ENCODE results near the gene GTF2F1. TPM values are rescaled to one million over a fixed set of nuclear protein-coding genes. Genes with fewer than 3 reads are reported as not detected.
A peak's percentile ranks its signal among the peaks of the same experiment; 100 is the strongest.

Gene GTF2F1
- total and polyA plus RNA-seq, 9 of the 15 experiments (the other 6 are each of a cell fraction or from before 2014, with no cell fraction given) = 4.7 to 75.4 (median 68.4) TPM

GRCh38 chr19:6373096-6373812 lies 19.7 kb downstream of the GTF2F1 start:
- peak overlapping the region; percentile 99 for H3K4me3 ChIP-seq
- no peaks in the 10 kb centered on the region for H3K9me3 ChIP-seq (replicated peaks; ENCODE audit: control insufficient read depth, insufficient read depth, low read depth, low read length)
- FAIRE-seq (peak; percentile 98), ATAC-seq (peak; percentile 82), DNase-seq (ENCODE audit: extremely low read depth in 1 of 4, low spot score in 3 of 4) (peak; percentile 94 to 99 (median 95))
- H3K4me2 ChIP-seq (ENCODE audit: insufficient read depth, low read length) = peak overlapping the region; percentile 94
- ChIA-PET POLR2A (interaction anchor here (0.6 to 2.0 kb wide), 9 partner anchors 11 to 517 kb away, joined by 3 to 29 read pairs (median 4); partner anchors contain the start of genes CLPP, GTF2F1, KHSRP and TNFSF9), CTCF (ENCODE audit: low intra/inter-chr PET ratio) (no interaction called here)
- H3K79me2 ChIP-seq (ENCODE audit: control insufficient read depth, insufficient read depth, low read length) = peaks cover 7% of the 10 kb centered on the region; the same call in 2 of the 3 replicates
- BruUV-seq (replicated peaks) = no TSS peak
- peaks cover 8 to 62% of the 10 kb centered on the region in 2 experiments for H3K4me1 ChIP-seq (replicated peaks in 1 of 2; ENCODE audit: control insufficient read depth in 2 of 2, insufficient read depth in 2 of 2, low read length in 2 of 2)
- 2% methylated on average over 26 of the region's 53 CpGs for whole genome bisulfite sequencing (ENCODE audit: insufficient coverage, low coverage, missing lambda C conversion rate)
- H3K36me3 ChIP-seq (ENCODE audit: control insufficient read depth, insufficient read depth, low read length) = peaks cover 30% of the 10 kb centered on the region; the same call in 2 of the 3 replicates
- H3K9me1 ChIP-seq (ENCODE audit: control insufficient read depth, insufficient read depth, low read length) = no peaks in the 10 kb centered on the region
- H3K9ac ChIP-seq (ENCODE audit: insufficient read depth in 1 of 2, low read depth in 2 of 2, low read length in 2 of 2) = peak overlapping the region; percentile 78 to 94
- H2AFZ ChIP-seq (ENCODE audit: low read depth, low read length) = peak overlapping the region; percentile 97
- H3K27ac ChIP-seq (ENCODE audit: extremely low read depth, low read depth, low read length) = peak overlapping the region; percentile 97
- H3K27me3 ChIP-seq (ENCODE audit: control insufficient read depth in 2 of 2, insufficient read depth in 2 of 2, low read length in 2 of 2) = no peaks in the 10 kb centered on the region
- in situ Hi-C loops (cut with MboI) (no loop called here), intact Hi-C loops (cut with micrococcal nuclease) (no loop called here)
- no peaks in the 10 kb centered on the region for H4K20me1 ChIP-seq (replicated peaks; ENCODE audit: control insufficient read depth, insufficient read depth, low read length)
- TF ChIP-seq TOE1 (IDR thresholded peaks at IDR 0.05; ENCODE audit: borderline replicate concordance) (0 out of 2 replicates have a peak, but pooled peaks have one; percentile 33), TOE1 (CRISPR knock-in tag; IDR thresholded peaks at IDR 0.05; ENCODE audit: borderline replicate concordance, low read depth) (no peak), CREB1 (IDR thresholded peaks at IDR 0.05) (peak; percentile 42; the same call in 1 of the 2 replicates), CREB1 (CRISPR knock-in tag; IDR thresholded peaks at IDR 0.05) (no peak), HDAC1 (IDR thresholded peaks at IDR 0.05) (peak in 1 of 2 experiments; percentile 73; a peak in 1 of 4 replicates), GTF2E2 (tag; IDR thresholded peaks at IDR 0.05) (no peak), ZBTB7A (IDR thresholded peaks at IDR 0.05; ENCODE audit: borderline replicate concordance, control insufficient read depth, low read depth, low read length) (peak; percentile 26; the same call in 1 of the 2 replicates), VEZF1 (CRISPR knock-in tag; IDR thresholded peaks at IDR 0.05) (peak; percentile 88), SIRT6 (IDR thresholded peaks at IDR 0.05; ENCODE audit: low read depth, low read length) (no peak), POLR2AphosphoS5 (IDR thresholded peaks at IDR 0.05; ENCODE audit: control insufficient read depth, insufficient read depth, low read depth, low read length) (0 out of 2 replicates have a peak, but pooled peaks have one; percentile 11), ZNF274 (IDR thresholded peaks at IDR 0.05; ENCODE audit: borderline replicate concordance, low read depth, low read length) (no peak), HINFP (tag; conservative IDR thresholded peaks at IDR 0.05; ENCODE audit: low read depth) (no peak), MAZ (CRISPR knock-in tag; conservative IDR thresholded peaks at IDR 0.05 in 1 of 2, IDR thresholded peaks at IDR 0.05 in 1 of 2) (0 out of 4 replicates have a peak, but pooled peaks of 1 of the 2 experiments have one; percentile 17), CCNT2 (IDR thresholded peaks at IDR 0.05; ENCODE audit: borderline replicate concordance, extremely low read depth, insufficient read length, low read depth, low read length) (peak; percentile 45), ZC3H11A (IDR thresholded peaks at IDR 0.05; ENCODE audit: low read depth, low read length) (no peak), MYC (IDR thresholded peaks at IDR 0.05; ENCODE audit: low read depth, low read length) (peak; percentile 69), MYC (CRISPR knock-in tag; IDR thresholded peaks at IDR 0.05; ENCODE audit: borderline replicate concordance, low read depth) (no peak)

Measured in K562 (cell line).